Transverse colon (tissue), 3 donors: ENCODE data around the gene IL4R.

Experiments
- CTCF ChIP-seq, 5 experiments: fragments of 200-600 bp in 3 of 5; fragments of 450-650 bp in 2 of 5; sonication (generic) in 3 of 5; IDR thresholded peaks; 1 replicate in 2 of 5; 2 replicates in 3 of 5; pipeline ENCODE4 v1.5.1; 2016 to 2017; ENCODE audit warnings: antibody characterized with exemption in 5 of 5, inconsistent platforms in 3 of 5, mild to moderate bottlenecking in 2 of 5, moderate library complexity in 1 of 5
- EP300 ChIP-seq: sonication (generic); formaldehyde crosslinking; IDR thresholded peaks from one replicate; pipeline ENCODE4 v1.6.1; 2017; ENCODE audit warnings: antibody characterized with exemption, low read depth

GRCh38 chr16:27401768-27402568 lies 88.2 kb downstream of the IL4R start, which contains the start of gene IL21R:
- TF ChIP-seq EP300 (no peak), CTCF (IDR thresholded peaks at IDR 0.05) (no peak)
